ENCODE data around the gene FCHSD1. TPM values are rescaled to one million over a fixed set of nuclear protein-coding genes. Genes with fewer than 3 reads are reported as not detected.

Gene FCHSD1
- total RNA-seq, 3 donors from 2014 or later, result 18.1 to 32.1 (median 24.3) TPM

DNA sequence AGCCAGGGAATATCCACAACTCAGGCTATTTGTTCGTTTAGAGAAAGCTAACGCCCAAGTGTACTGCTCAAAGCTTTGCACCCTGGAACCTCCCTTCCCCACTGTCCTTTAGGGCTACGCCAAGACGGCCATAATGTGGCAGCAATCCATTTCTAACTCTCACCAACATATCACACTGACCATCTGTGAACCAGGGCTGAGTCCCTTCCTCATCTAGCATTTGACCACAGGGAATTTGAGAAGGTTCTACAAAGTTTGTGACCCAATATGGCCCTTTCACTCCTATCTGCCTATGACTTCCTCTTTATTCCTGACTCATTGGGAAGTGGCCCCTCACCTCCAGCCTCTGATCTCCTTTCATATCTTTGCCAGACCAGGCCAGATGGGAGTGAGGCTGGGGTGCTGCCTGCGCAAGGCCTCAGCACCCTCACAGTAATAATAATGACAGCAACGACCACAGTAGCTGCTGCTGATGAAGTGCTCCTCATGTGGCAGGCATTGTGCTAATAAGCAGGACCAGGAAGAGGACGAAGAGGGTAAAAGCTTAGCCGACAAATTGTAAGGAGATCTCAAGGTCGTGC, 40.2 kb upstream of the FCHSD1 start:
- H3K27me3 ChIP-seq, result no peaks in the 10 kb centered on the region
- peaks cover 0 to 4% of the 10 kb centered on the region in 2 donors for H3K4me1 ChIP-seq
- TF ChIP-seq CTCF (IDR thresholded peaks at IDR 0.05) (no peak), POLR2AphosphoS5 (IDR thresholded peaks at IDR 0.05) (no peak), POLR2A (IDR thresholded peaks at IDR 0.05) (no peak)
- DNase-seq (ENCODE audit: low spot score in 2 of 2), result no peak
- H3K27ac ChIP-seq, result no peak overlapping the region
- no peaks in the 10 kb centered on the region for H3K9me3 ChIP-seq
- H3K36me3 ChIP-seq, result no peaks in the 10 kb centered on the region
- intact Hi-C loops (cut with DNase I; ENCODE audit: low total_unique reads), result loop anchor here (10.0 kb wide), 1 partner anchor 273 kb away; the partner anchor contains the start of gene RNF14
- H3K4me3 ChIP-seq, result no peak overlapping the region

DNA sequence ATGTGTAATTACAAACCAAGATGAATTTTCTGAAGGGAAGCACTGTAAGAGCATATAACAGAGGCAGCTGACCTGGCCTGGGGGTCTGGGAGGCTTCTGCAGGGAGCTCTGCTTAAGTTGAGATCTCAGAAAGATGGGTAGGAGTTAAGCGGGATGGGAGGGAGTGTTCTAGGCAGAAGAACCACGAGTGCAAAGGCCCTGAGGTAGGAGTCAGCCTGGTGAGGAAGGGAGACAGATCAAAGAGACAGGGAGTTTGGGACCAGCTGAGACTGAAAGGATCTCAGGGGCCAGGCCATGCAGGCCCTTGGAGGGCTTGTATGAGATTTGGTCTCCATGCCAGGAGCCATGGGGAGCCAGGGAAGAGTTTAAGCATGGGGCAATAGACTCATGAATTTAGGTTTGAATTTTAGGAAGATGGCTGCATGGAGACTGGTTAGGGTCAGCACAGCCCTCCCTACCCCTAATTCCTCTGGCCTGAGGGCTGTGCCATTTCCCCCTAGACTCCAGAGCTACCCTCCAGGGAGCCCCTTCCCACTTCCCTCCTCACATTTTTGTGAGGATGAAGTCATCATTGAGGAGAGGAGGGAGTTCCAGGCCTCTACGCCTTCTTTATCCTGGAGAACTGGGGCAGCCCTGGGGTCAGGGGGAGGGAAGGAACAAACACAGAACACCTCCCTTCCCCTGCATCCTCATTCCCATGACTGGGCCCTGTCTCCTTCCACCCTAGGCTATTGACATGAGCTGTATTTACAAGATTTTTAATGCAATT, 35.6 kb upstream of the FCHSD1 start:
- intact Hi-C loops (cut with DNase I; ENCODE audit: low total_unique reads), result no loop called here
- Histone ChIP-seq H3K4me1 (no peaks in the 10 kb centered on the region), H3K27me3 (no peaks in the 10 kb centered on the region), H3K4me3 (no peak overlapping the region), H3K9me3 (no peaks in the 10 kb centered on the region), H3K27ac (no peak overlapping the region), H3K36me3 (no peaks in the 10 kb centered on the region)
- TF ChIP-seq CTCF (IDR thresholded peaks at IDR 0.05) (no peak), POLR2AphosphoS5 (IDR thresholded peaks at IDR 0.05) (no peak), POLR2A (IDR thresholded peaks at IDR 0.05) (no peak)
- no peak for DNase-seq (ENCODE audit: low spot score in 2 of 2)

DNA sequence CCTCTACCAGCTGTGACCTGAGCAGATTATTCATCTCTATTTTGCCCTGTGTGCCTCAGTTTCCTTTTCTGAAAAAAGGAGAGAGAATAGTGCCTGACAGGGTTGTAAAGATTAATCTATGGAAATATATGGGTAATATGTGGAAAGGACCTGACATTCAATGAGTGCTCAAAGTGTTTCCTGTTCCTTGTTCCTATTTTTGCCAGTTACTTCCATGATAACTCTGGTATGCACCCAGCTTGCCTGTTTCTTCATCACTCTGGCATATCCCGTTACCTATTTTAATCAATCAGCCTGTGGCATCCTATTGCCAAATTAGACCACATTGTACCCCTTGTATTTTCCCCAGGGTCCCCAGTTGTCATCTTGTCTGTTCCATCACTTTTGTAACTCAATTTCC, 34.4 kb upstream of the FCHSD1 start:
- no peak for DNase-seq (ENCODE audit: low spot score in 2 of 2)
- intact Hi-C loops (cut with DNase I; ENCODE audit: low total_unique reads), result no loop called here

DNA sequence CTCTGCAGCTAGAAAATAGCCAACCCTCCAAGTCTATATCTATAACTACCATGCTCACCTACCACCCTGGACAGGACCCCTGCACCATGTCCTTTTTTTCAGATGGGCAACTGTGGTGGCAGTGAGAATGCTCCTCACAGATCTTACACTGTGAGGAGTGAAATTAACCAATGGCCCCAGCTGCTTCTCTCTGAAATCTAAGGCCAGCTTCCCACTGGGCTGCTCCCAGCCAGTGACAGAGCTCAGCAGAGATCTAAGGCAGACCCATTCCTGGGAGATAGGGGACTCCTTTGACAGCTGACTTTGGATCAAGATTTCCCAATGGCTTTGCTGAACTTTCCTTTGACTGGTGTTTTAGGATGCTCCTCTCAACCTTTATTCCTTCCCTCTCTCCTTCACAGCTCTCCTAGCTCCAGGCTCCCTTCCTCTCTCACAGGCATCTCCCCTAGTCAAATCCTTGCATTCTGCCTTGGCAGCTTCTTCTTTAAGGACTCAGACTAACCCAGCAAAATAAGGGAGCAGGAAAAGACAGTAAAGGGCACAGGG, 32.5 kb upstream of the FCHSD1 start:
- TF ChIP-seq POLR2A (IDR thresholded peaks at IDR 0.05) (no peak), CTCF (IDR thresholded peaks at IDR 0.05) (no peak), POLR2AphosphoS5 (IDR thresholded peaks at IDR 0.05) (no peak)
- DNase-seq (ENCODE audit: low spot score in 2 of 2), result no peak
- H3K27me3 ChIP-seq, result no peaks in the 10 kb centered on the region
- no peak overlapping the region for H3K4me3 ChIP-seq
- intact Hi-C loops (cut with DNase I; ENCODE audit: low total_unique reads), result no loop called here
- no peak overlapping the region for H3K27ac ChIP-seq
- H3K36me3 ChIP-seq, result no peaks in the 10 kb centered on the region
- H3K9me3 ChIP-seq, result no peaks in the 10 kb centered on the region
- H3K4me1 ChIP-seq, result no peaks in the 10 kb centered on the region

More for the DNA sequence above, 34.4 kb upstream of the FCHSD1 start:
- H3K9me3 ChIP-seq, result no peaks in the 10 kb centered on the region
- no peak overlapping the region for H3K4me3 ChIP-seq
- H3K4me1 ChIP-seq, result no peaks in the 10 kb centered on the region
- H3K27me3 ChIP-seq, result no peaks in the 10 kb centered on the region
- TF ChIP-seq POLR2A (IDR thresholded peaks at IDR 0.05) (no peak), POLR2AphosphoS5 (IDR thresholded peaks at IDR 0.05) (no peak), CTCF (IDR thresholded peaks at IDR 0.05) (no peak)
- H3K36me3 ChIP-seq, result no peaks in the 10 kb centered on the region
- H3K27ac ChIP-seq, result no peak overlapping the region
